ENCODE measurements around the gene GLO1. TPM values are rescaled to one million over a fixed set of nuclear protein-coding genes. Genes with fewer than 3 reads are reported as not detected.
A peak's percentile ranks its signal among the peaks of the same experiment; 100 is the strongest.

GLO1 gene
- total and polyA plus RNA-seq, 9 of the 15 experiments (the other 6 are each of a cell fraction or from before 2014, with no cell fraction given), result 155 to 331 (median 203) TPM

GRCh38 chr6:38702558-38703397 is at the start of gene GLO1 (continued):
- TF ChIP-seq GTF2A2 (tag; IDR thresholded peaks at IDR 0.05) (peak; percentile 66), EZH2 (IDR thresholded peaks at IDR 0.05; ENCODE audit: borderline replicate concordance, low read depth, low read length) (no peak), ZFP91 (CRISPR knock-in tag; IDR thresholded peaks at IDR 0.05) (no peak), ZKSCAN1 (IDR thresholded peaks at IDR 0.05; ENCODE audit: low read depth, low read length) (no peak), EWSR1 (IDR thresholded peaks at IDR 0.05; ENCODE audit: borderline replicate concordance, low read depth, partially characterized antibody) (no peak), E2F3 (CRISPR knock-in tag; IDR thresholded peaks at IDR 0.05) (peak; percentile 93), ZBTB1 (CRISPR knock-in tag; IDR thresholded peaks at IDR 0.05; ENCODE audit: borderline replicate concordance, low read depth) (no peak), ZNF696 (CRISPR knock-in tag; conservative IDR thresholded peaks at IDR 0.05) (peak; percentile 57; the same call in 1 of the 2 replicates), ZNF134 (CRISPR knock-in tag; conservative IDR thresholded peaks at IDR 0.05) (no peak), POLR3A (IDR thresholded peaks at IDR 0.05; ENCODE audit: borderline replicate concordance, extremely low read depth, insufficient read depth, insufficient read length) (no peak), ZNF79 (CRISPR knock-in tag; IDR thresholded peaks at IDR 0.05; ENCODE audit: low read depth) (no peak; the same call in 1 of the 2 replicates), HMG20A (CRISPR knock-in tag; conservative IDR thresholded peaks at IDR 0.05) (no peak), CTCFL (IDR thresholded peaks at IDR 0.05; ENCODE audit: borderline replicate concordance, insufficient read depth, low read depth, low read length, poor library complexity, severe bottlenecking) (no peak), ZNF395 (CRISPR knock-in tag; IDR thresholded peaks at IDR 0.05) (no peak; the same call in 1 of the 2 replicates), PKNOX1 (IDR thresholded peaks at IDR 0.05) (no peak), ARHGAP35 (IDR thresholded peaks at IDR 0.05; ENCODE audit: partially characterized antibody) (no peak), ESRRA (IDR thresholded peaks at IDR 0.05; ENCODE audit: borderline replicate concordance, low read depth) (peak; percentile 57; the same call in 1 of the 2 replicates), NFATC3 (IDR thresholded peaks at IDR 0.05) (no peak)
